Measurements from ENCODE around the gene SYMPK.
"Not testable (repeated sequence)": the region's sequence is repeated elsewhere in the genome, so short reads cannot be mapped to it uniquely, and the experiment has no call there.

SYMPK gene

DNA sequence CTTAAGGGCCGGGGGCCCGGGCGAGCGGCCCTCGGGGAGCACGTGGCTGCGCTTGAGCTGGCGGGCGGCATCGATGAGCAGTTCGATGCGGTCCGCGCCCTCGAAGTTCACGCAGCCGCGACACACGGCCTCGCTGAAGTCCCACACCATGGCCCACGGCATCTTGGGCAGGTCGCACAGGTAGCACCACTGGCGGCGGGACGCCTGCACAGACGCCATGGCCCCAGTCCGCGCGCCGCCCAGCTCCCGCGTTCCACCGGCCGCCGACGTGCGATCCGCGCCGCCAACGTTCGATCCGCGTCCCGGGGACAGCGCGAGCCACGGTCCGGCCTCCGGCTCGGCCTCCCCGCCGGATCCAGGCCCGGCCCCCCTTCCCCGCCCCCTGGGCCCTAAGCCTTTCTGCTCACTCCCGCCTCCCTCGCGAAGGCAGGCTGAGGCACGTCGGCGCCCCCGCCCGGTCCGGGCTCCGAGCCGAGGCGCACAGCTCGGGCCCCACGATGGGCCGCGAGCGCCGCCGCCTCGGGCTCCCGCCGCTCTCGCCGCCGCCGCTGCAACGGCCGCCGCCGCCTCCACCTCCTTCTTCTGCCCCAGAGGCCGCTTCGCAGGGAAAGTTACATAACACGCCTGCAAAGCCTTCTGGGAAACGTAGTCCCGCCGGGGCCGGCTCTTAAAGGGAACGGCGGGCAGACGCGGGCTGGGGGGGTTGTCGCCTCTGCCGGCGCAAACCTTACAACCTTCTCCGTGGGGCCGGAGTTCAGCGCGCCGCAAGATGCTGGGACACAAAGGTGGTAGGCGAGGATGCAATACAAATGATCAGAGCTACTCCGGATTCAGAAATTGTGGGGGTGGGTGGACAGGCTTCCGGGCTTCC is 22.8 kb upstream of the SYMPK start, which contains the start of gene IRF2BP1:
Gene IRF2BP1, minus strand, starts transcription at position 586 of the 871 bp plus-strand sequence. Its CDS starts 367 bp downstream, at position 219.
- DNase-seq (ENCODE audit: low read depth): peak; percentile 79

DNA sequence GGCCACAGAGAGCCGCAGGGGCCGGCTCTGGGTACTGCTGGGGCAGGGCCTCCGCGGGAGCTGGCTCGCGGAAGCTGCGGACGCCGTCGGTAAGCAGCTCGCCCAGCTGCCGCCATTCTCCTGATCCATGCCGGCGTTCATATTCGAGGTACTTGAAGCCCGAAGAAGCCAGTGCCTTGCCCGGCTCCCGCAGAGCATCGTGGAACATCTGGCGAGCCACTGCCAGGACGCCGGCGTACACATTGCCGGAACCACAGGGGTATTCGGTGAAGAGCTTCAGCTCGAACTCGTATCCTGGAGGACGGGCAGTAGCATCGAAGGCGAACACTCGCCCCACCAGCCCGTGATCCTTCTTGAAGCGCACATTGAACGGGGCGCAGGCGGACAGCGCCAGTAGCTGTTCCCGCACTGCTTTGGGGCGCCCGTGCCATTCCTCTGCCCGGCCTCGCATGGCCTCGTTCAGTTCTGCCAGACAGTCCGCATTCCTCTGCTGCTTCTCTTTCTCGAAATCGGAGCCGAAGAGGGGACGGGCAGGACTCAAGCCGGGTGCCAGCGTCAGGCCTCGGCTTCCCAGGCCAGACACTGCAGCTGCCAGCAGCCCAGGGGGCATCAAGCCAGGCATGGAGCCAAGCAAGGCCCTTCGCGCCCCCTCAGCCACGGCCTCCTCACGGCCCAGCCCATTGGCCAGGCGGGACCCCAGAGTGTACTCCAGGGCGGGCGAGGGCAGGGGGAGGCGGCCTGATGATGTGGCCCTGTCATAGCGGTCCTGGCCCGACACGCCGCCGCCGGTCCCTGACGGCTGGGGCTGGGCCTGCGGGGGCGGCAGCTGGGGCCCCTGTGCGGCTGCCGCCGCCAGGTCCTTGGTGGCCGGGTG is 22.0 kb upstream of the SYMPK start:
- DNase-seq (ENCODE audit: low read depth): no peak

DNA sequence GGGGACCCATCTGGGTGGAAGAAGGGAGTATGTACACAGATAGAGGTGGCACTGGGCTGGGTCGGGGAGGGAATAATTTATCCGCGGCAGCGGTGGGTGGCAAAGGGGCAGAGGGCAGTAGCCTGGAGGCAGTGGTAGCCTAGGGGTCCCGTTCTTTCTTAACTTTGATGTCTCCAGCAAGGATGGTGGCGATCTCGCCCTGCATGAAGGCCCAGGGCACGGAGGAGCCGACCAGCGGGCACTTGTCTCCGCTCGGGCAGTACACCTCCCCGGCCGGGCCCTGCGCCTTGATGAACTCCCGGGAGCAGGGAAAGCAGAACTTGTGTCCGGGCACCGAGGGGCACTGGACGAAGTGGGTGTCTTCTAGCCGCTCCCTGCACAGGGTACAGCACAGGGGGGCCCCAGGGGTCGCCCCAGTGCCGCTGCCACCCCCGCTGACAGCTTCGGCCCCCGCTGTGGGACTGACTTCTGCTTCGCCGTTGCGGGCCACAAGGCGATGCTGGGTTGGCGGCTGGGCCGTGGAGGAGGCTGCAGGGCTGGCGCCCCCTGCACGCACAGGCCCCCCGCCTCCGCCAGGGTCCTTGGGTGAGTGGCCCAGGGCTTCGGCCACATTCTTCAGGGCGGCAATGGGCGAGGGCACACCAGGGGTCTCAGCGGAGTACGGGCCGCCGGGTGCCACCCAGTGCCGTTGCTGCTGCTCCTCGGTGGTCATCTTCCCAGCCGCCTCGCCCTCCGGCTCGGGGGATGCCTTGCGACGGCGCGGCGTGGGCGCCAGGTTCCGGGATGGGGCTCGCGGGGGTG is 21.1 kb upstream of the SYMPK start:
- DNase-seq (ENCODE audit: low read depth): no peak

DNA sequence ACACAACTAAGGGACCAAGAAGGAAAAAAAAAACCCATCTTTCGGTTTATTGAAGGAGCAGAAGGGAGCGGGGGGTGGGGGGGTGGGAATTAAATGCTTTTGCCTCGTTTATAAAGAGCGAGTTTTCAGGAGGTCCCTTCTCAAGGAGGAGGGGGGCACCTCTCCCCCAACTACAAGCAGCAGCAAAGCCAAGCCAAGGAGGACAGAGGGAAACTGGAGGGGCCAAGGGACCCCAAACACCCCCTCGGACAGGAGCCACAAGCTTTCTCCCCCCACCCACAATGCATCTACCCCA is 20.6 kb upstream of the SYMPK start:
- DNase-seq (ENCODE audit: low read depth): no peak

DNA sequence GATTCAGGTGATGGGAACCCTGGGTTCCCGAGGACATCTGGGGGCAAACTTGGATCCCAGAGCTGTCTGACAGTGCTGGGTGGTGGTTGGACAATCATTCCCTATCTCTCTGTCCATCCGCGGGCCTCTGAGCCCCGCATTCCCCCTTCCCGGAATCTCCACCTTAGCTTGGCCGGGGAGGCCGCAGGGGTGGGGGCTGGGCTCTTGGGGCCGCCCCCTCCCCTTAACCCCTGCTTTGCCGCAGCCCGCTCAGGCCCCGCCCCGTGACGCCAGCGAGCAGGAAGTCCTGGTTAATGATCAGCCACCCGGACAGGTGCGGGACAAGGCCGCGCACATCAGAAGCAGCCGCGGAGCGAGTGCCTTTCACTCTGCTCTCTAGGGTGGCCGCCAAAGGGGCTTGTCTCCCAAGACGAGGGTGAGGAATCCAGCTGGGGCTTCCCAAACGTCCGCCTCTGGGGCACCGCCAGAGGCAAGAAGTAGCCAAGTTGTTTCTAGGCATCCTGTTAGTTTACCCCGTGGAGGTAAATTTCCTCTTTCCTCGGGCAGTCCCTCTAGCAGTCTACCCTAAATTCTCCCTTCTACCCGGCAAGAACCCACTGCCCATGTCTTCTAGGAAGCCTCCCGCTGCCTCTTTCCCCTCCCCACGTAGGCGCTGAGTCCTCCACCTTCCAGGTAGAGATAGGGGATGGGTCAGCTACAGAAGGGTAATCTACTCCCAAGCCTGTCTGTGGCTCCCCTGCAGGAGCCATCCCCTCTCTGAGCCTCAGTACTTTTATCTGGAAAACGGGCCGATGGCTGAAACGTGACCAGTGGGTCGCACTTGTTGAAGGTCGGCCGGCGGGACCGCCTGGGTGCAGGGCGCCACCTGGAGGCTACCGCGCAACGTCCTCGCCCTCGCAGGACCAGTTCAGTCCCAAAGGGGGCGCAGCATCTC is 20.0 kb upstream of the SYMPK start:
- peak; percentile 68 for DNase-seq (ENCODE audit: low read depth)

DNA sequence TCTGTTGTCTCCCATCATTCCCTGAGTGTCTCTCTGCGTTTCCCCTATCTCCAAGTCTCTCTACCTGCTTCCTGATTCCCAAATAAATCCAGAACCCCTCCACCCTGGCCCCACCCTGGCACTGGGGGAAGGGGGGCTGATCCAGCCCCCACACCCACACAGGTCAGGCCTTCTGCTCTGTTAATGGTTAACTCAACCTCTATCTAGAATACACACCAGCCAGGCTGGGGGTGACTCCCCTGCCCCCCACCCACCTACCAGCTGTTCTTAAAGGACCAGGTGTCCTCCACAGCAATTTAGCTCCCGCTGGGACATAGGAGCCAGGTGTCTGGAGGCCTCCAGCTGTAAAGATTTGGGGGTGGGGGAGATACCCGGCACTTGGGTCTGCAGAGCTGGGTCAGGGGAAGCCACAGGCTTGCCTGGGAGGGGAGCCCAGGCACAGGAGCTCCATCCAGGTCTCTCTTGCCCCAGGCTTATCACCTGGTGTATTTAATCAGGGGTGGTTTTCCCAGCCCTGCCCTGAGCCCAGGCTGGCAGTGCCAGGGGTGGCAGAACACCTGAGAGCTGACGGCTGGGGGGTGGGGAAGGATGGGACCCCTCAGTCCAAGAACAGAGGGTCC is 19.1 kb upstream of the SYMPK start:
- DNase-seq (ENCODE audit: low read depth): no peak

DNA sequence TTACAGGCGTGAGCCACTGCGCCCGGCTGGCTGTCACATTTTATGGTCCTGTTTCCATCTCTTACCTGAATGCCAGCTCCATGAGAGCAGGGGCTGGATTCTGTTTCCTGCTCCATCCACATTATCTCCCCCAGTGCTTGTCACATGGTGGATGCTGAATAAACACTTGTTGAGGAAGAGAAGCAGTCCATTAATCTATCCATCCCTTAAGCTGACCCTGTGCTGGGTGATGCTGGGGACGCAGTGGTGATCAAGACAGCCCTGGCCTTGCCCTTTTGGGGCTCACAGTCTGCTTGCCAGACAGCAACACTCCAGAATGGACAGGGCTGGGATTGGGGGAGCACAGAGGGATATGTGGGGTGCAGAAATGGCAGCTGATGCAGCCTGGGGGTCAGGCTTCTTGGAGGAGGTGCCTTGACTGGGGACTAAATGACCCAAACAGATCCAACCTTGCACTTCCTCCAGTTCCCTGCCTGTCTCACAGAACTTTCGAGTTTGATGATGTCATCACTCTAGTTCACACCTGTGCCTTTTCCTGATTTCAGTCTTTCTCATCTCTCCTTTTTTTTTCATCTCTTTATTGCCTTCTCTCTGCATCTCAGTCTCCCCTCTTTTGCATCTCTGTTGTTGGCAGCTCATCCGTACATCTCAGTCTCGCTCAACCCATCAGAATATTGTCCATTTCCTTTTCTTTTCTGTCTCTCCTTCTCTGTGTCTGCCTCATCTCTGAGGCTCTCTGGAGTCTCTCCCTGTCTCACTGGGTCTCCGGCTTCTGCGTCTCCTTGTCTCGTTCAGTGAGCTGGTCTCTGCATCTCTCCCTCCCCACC is 18.3 kb upstream of the SYMPK start:
- no peak for DNase-seq (ENCODE audit: low read depth)

DNA sequence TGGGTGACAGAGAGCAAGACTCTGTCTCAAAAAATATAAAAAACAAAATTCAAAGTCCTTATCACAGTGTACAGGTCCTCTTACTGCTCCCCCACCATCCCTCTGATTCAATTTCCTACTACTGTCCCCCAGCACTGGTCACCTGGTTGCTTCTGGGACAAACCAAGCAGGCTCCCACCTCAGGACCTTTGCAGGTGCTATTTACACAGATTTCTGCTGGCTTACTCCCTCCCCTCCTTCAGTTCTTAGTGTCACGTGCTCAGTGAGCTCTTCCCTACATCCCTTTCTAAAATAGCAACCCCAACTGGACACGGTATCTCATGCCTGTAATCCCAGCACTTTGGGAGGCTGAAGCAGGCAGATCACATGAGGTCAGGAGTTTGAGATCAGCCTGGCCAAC is 17.0 kb upstream of the SYMPK start:
- no peak for DNase-seq (ENCODE audit: low read depth)

DNA sequence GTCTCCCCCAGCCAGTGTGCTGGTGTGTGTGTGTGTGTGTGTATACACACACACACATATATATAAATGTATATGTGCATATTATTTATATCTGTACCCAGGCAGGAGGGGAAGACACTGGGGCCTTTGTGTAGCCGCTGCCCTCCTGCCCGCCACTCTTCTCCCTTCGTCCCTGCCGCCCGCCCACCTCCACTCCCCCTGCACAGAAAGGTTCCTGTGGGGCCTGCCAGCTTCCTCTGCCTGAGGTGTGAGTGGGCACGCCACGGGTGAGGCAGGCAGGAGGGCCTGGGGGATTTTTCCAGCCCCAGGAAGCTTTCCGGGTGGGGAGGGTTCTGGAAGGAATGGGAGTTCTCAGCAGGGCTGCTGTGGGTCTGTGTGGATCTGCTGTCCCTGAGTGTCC is 16.1 kb upstream of the SYMPK start:
- no peak for DNase-seq (ENCODE audit: low read depth)

DNA sequence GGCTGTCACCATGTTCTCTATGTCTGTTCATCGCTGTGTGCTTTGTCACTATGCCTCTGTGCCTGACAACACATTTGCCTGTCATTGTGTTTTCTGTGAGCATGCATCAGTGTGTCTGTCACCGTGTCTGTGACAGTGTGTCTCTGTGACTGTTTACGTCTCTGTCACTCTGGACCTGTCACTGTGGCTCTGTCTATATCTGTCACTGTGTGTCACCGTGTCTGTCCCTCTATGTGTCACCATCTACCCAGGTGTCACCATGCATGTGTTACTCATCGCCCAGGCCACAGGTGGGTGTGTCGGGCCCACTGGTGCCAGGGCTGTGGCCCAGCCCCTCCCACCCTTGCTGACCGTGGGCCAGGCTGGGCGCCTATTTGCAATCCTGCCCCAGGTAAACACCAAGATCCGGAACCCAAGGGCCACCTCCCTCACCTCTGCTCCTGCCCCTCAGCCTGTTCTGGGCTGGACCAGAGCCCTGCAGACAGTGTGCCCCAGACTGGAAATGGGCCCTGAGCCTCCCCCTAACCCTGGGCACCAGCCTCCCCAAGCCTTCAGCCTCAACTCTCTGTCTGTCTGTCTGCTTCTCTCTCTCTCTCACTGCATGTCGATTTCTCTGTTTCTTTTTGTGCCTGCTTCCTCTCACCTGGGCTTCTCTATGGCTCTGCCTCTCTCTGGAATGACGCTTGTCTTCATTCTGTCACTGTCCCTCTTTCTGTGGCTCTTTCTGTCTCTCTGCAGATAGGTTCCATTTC is 15.3 kb upstream of the SYMPK start:
- no peak for DNase-seq (ENCODE audit: low read depth)

DNA sequence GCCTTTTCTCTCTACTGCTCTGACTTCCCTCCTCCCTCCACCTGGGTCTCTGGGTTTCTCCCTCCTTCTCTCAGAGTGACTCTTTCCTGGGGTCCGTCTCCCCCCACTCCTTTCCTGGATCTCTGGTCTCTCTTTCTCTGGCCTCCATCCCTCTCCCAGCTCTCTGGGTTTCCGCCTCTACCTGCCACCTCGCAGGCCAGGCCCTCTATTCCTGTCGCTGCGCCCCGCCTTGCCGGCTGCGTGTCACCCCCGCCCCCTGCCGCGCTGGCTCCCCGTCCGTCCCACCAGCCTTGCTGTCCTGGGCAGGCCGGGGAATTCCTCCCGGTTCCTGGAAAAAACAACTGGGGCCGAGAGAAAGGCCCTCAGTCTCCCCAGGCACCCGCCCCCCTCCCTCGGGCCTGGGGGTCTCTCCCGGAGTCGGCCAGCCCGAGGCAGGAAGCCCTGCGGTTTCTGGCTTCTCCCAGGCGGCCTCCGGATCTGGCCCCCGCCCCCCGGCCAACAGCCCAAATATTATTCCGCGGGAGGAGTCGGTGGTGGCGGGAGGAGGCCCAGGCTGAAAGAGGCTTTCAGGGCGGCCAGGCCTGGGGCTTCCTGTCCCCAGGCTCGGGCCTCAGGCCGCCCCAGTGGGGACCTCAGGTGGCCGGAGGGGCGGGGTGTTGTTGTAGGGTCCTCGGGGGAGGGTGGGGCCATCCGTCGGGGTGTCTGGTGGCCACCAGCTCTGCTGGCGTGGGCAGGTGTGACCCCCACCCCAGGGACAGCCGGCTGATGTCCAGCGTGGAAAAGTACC is 13.7 kb upstream of the SYMPK start:
- DNase-seq (ENCODE audit: low read depth): no peak

DNA sequence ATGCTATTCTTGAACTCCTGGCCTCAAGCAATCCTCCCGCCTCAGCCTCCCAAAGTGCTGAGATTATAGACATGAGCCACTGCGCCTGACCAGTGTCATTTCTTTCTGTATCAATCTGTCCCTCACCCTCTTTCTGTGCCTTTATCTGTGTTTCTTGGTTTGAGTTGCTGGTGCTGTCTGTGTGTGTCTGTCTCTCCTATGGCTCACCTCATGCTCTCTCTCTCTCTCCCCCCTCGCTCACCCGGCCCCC is 13.1 kb upstream of the SYMPK start:
- no peak for DNase-seq (ENCODE audit: low read depth)

DNA sequence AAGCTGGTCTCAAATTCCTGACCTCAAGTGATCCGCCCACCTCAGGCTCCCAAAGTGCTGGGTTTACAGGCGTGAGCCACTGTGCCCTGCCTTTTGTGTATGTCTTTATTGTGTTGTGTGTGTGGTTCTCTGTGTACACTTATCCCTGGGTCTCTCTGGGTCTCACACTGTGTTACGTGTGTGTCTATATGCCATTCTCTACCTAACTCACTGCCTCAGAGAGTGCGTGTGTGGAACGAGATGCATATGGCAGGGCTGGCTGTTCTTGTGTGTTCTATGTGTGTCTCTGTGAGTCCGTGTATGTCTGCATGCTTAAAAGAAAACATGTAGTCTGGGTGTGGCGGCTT is 11.6 kb upstream of the SYMPK start:
- no peak for DNase-seq (ENCODE audit: low read depth)

DNA sequence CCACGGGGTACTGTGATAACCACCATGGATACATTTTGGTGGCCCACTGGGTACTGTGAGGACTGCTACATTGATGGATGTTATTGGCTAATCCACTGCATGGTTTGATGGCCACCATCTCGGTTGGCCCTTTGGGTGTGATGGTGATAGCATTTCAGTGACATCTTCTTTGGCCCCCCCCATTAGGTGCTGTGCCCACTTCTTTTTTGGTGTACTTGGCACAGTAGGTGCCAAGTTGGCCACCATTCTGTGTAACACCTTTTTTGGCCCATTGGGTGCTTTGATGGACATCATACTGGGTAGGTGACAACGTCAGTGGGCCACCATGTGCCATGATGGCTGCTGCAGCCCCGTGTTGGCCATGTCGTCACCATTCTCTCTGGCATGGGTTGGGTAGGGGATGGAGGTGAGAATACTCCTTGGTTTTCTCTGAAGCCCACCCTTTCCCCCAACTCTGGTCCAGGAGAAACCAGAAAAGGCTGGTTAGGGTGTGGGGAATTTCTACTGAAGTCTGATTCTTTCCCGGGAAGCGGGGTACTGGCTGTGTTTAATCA is 10.3 kb upstream of the SYMPK start:
- no peak for DNase-seq (ENCODE audit: low read depth)

DNA sequence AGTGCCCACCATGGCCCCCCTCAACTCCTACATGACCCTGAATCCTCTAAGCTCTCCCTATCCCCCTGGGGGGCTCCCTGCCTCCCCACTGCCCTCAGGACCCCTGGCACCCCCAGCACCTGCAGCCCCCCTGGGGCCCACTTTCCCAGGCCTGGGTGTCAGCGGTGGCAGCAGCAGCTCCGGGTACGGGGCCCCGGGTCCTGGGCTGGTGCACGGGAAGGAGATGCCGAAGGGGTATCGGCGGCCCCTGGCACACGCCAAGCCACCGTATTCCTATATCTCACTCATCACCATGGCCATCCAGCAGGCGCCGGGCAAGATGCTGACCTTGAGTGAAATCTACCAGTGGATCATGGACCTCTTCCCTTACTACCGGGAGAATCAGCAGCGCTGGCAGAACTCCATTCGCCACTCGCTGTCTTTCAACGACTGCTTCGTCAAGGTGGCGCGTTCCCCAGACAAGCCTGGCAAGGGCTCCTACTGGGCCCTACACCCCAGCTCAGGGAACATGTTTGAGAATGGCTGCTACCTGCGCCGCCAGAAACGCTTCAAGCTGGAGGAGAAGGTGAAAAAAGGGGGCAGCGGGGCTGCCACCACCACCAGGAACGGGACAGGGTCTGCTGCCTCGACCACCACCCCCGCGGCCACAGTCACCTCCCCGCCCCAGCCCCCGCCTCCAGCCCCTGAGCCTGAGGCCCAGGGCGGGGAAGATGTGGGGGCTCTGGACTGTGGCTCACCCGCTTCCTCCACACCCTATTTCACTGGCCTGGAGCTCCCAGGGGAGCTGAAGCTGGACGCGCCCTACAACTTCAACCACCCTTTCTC is 9.4 kb upstream of the SYMPK start:
- no peak for DNase-seq (ENCODE audit: low read depth)

DNA sequence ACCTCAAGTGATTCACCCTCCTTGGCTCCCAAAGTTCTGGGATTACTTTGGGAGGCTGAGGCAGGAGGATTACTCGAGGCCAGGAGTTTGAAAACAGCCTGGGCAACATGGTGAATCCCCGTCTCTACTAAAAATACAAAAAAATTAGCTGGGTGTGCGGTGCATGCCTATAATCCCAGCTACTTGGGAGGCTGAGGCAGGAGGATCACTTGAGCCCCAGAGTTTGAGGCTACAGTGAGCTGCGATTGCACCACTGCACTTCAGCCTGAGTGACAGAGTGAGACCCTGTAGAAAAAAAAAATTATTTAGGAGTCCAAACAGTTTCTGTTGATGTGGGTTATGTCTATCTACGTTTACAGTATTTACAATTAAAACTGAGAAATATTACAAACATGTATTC is 7.9 kb upstream of the SYMPK start:
- no peak for DNase-seq (ENCODE audit: low read depth)

DNA sequence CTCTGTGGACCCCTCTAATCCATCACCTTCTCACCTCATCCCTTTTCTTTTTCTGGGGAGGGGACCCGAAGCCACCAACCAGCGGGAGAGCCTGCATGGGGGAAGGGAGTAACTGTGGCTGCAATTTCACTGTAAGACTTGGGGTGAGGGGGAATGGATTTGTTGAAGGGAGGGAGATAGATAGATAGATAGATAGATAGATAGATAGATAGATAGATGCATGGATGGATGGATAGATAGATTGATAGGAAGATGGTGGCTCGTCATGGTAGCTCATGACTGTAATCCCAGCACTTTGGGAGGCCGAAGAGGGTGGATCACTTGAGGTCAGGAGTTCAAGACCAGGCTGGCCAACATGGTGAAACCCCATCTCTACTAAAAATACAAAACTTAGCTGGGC is 4.3 kb upstream of the SYMPK start:
- not testable (repeated sequence) for DNase-seq (ENCODE audit: low read depth)
